HG02678 (cell line): ENCODE results near the gene CDH20.
A peak's percentile ranks its signal among the peaks of the same experiment; 100 is the strongest.

Source experiments
- ATAC-seq: cut with Tn5 transposase; IDR thresholded peaks from one replicate; pipeline ENCODE4 v1.9.1; 2021; ENCODE audit warnings: mild to moderate bottlenecking, moderate library complexity; ENCODE audit not compliant: unreplicated experiment

CDH20 gene

GRCh38 chr18:61570070-61570469 is 236.8 kb downstream of the CDH20 start:
- no peak for ATAC-seq

- ATAC-seq, result no peak
These were observed 238.9 kb downstream of the CDH20 start for GRCh38 chr18:61572084-61572655.

- ATAC-seq, result no peak
These were observed 239.6 kb downstream of the CDH20 start for GRCh38 chr18:61572871-61573270.

- no peak for ATAC-seq
These were observed 241.4 kb downstream of the CDH20 start for GRCh38 chr18:61574665-61575064.

GRCh38 chr18:61575419-61575818 is 242.2 kb downstream of the CDH20 start:
- no peak for ATAC-seq

GRCh38 chr18:61578846-61579245 is 245.6 kb downstream of the CDH20 start:
- ATAC-seq, result no peak

- no peak for ATAC-seq
These were observed 246.4 kb downstream of the CDH20 start for GRCh38 chr18:61579581-61579980.

GRCh38 chr18:61580046-61580445 is 246.8 kb downstream of the CDH20 start:
- ATAC-seq, result no peak

- ATAC-seq, result peak; percentile 95
These were observed 248.5 kb downstream of the CDH20 start for GRCh38 chr18:61581578-61582201.

GRCh38 chr18:61582202-61582710 is 249.0 kb downstream of the CDH20 start:
- no peak for ATAC-seq

GRCh38 chr18:61583548-61583947 is 250.3 kb downstream of the CDH20 start:
- no peak for ATAC-seq

- no peak for ATAC-seq
These were observed 254.6 kb downstream of the CDH20 start for GRCh38 chr18:61587865-61588264.

GRCh38 chr18:61589053-61589723 is 256.0 kb downstream of the CDH20 start:
- no peak for ATAC-seq

- no peak for ATAC-seq
These were observed 256.5 kb downstream of the CDH20 start for GRCh38 chr18:61589724-61590065.

GRCh38 chr18:61591253-61591652 is 258.0 kb downstream of the CDH20 start:
- no peak for ATAC-seq

- ATAC-seq, result no peak
These were observed 262.5 kb downstream of the CDH20 start for GRCh38 chr18:61595615-61596251.

- no peak for ATAC-seq
These were observed 263.1 kb downstream of the CDH20 start for GRCh38 chr18:61596296-61596695.

- no peak for ATAC-seq
These were observed 264.1 kb downstream of the CDH20 start for GRCh38 chr18:61597316-61597715.

- ATAC-seq, result no peak
These were observed 267.2 kb downstream of the CDH20 start for GRCh38 chr18:61600422-61600821.

- no peak for ATAC-seq
These were observed 269.6 kb downstream of the CDH20 start for GRCh38 chr18:61602836-61603235.
